A673 (cell line): ENCODE results near the gene CLASP1.

Experiments
- EZH2 ChIP-seq: fragments of 200-600 bp; sonication (generic); IDR thresholded peaks from 2 replicates; pipeline ENCODE4 v1.6.1; 2017; ENCODE audit warnings: borderline replicate concordance, low read depth, mild to moderate bottlenecking, mixed read lengths, antibody characterized with exemption, low read length; ENCODE audit not compliant: poor library complexity, severe bottlenecking
- TF ChIP-seq, protein P1 (sequence below): fragments of 300-800, 200-600 bp; sonication (generic); conservative IDR thresholded peaks from 2 replicates; pipeline ENCODE4 v1.5.1; 2017; ENCODE audit warnings: low read depth, mild to moderate bottlenecking, antibody characterized with exemption, low read length, moderate library complexity, mixed read lengths

DNA sequence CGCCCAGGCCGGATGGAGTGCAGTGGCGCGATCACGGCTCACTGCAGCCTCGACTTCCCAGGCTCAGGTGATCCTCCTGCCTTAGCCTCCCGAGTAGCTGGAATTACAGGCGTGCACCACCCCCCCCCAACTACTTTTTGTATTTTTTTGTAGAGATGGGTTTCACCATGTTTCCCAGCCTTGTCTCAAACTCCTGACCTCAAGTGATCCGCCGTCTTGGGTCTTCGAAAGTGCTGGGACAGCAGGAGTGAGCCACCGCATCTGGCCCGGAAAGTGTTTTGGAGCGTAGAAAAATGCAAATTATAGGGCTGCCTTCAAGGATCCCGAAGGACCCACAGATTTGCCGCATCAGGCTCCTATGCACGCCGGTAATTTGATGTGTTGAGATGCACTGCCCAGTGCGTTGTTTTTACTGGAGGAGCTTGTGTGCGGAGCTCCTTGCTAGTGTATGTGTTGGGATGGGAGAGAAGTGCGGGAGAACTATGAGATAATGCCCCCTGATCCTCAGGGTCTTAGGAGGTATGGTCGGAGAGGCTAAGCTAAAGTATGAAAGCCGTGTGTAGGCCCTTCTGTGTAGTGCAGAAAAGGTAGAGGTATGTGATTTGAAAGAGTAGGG lies 1.2 kb upstream of the CLASP1 start:
- TF ChIP-seq, protein P1, sequence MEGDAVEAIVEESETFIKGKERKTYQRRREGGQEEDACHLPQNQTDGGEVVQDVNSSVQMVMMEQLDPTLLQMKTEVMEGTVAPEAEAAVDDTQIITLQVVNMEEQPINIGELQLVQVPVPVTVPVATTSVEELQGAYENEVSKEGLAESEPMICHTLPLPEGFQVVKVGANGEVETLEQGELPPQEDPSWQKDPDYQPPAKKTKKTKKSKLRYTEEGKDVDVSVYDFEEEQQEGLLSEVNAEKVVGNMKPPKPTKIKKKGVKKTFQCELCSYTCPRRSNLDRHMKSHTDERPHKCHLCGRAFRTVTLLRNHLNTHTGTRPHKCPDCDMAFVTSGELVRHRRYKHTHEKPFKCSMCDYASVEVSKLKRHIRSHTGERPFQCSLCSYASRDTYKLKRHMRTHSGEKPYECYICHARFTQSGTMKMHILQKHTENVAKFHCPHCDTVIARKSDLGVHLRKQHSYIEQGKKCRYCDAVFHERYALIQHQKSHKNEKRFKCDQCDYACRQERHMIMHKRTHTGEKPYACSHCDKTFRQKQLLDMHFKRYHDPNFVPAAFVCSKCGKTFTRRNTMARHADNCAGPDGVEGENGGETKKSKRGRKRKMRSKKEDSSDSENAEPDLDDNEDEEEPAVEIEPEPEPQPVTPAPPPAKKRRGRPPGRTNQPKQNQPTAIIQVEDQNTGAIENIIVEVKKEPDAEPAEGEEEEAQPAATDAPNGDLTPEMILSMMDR = no peak
- no peak for TF ChIP-seq EZH2
